ENCODE data around the gene CLDN4. TPM values are rescaled to one million over a fixed set of nuclear protein-coding genes. Genes with fewer than 3 reads are reported as not detected.
"Not testable (repeated sequence)": the region's sequence is repeated elsewhere in the genome, so short reads cannot be mapped to it uniquely, and the experiment has no call there.

CLDN4 gene
- total RNA-seq (2022): 283 and 325 TPM in 2 replicates
- Bru-seq, nascent RNA: percentile 92 among the genes with signal in this experiment
- percentile 92 among the genes with signal in this experiment for BruChase-seq, experiment 1, labeled RNA remaining after a 6-hour chase
- percentile 99 among the genes with signal in this experiment for BruChase-seq, experiment 2, labeled RNA remaining after a 2-hour chase
- long read RNA-seq, transcript CLDN4-201 (1 exons, 1,831 nt): major isoform, 735 of 735 reads
- long read RNA-seq, partial matches to known transcripts: 0 of 735 reads
- long read RNA-seq, other reads (novel, unspliced or antisense): 0 of 735 reads

- no peaks in the 10 kb centered on the region for H3K9me3 Mint-ChIP-seq (ENCODE audit: low read depth, unreplicated experiment)
- H3K36me3 Mint-ChIP-seq (ENCODE audit: insufficient read depth, unreplicated experiment): peaks cover 57% of the 10 kb centered on the region
- TF ChIP-seq CTCF (IDR thresholded peaks at IDR 0.05; ENCODE audit: unreplicated experiment): no peak
- intact Hi-C loops (cut with micrococcal nuclease; ENCODE audit: unreplicated experiment): loop anchor here (2.0 kb wide), 1 partner anchor 88 kb away; no protein-coding TSS in a partner anchor
- H3K4me1 Mint-ChIP-seq (ENCODE audit: low read depth, unreplicated experiment): peaks cover 38% of the 10 kb centered on the region
- peak within 1 kb of the TSS; percentile 92 for H3K27ac Mint-ChIP-seq (ENCODE audit: unreplicated experiment)
- DNase-seq: peak; percentile 93
- H3K4me3 Mint-ChIP-seq (ENCODE audit: low read depth, unreplicated experiment): peak within 1 kb of the TSS; percentile 91
- no peaks in the 10 kb centered on the region for H3K27me3 Mint-ChIP-seq (ENCODE audit: unreplicated experiment)
- TSS peak; percentile 86 for BruUV-seq (replicated peaks)
- CTCF ChIA-PET: interaction anchor here (1.1 to 1.6 kb wide), 3 partner anchors 10 to 96 kb away, joined by 3 to 7 read pairs (median 4); no protein-coding TSS in a partner anchor
Observed at GRCh38 chr7:73830681-73831583, at the start of gene CLDN4. Gene CLDN4, plus strand, starts transcription at chr7:73830996. Its CDS starts 206 bp downstream, at chr7:73831202.

- no TSS peak for BruUV-seq (replicated peaks)
- TF ChIP-seq CTCF (IDR thresholded peaks at IDR 0.05; ENCODE audit: unreplicated experiment): no peak
- no peak overlapping the region for H3K27ac Mint-ChIP-seq (ENCODE audit: unreplicated experiment)
- intact Hi-C loops (cut with micrococcal nuclease; ENCODE audit: unreplicated experiment): no loop called here
- CTCF ChIA-PET: no interaction called here
- H3K4me1 Mint-ChIP-seq (ENCODE audit: low read depth, unreplicated experiment): peaks cover under 1% of the 10 kb centered on the region
- H3K9me3 Mint-ChIP-seq (ENCODE audit: low read depth, unreplicated experiment): no peaks in the 10 kb centered on the region
- no peak for DNase-seq
- H3K36me3 Mint-ChIP-seq (ENCODE audit: insufficient read depth, unreplicated experiment): no peaks in the 10 kb centered on the region
- no peak overlapping the region for H3K4me3 Mint-ChIP-seq (ENCODE audit: low read depth, unreplicated experiment)
- no peaks in the 10 kb centered on the region for H3K27me3 Mint-ChIP-seq (ENCODE audit: unreplicated experiment)
Observed at GRCh38 chr7:73786588-73786987, 44.2 kb upstream of the CLDN4 start.

GRCh38 chr7:73787786-73788048, 43.1 kb upstream of the CLDN4 start:
- intact Hi-C loops (cut with micrococcal nuclease; ENCODE audit: unreplicated experiment); H3K4me1 Mint-ChIP-seq (ENCODE audit: low read depth, unreplicated experiment); H3K27me3 Mint-ChIP-seq (ENCODE audit: unreplicated experiment): not testable (repeated sequence)

GRCh38 chr7:73789051-73789450, 41.7 kb upstream of the CLDN4 start:
- TF ChIP-seq CTCF (IDR thresholded peaks at IDR 0.05; ENCODE audit: unreplicated experiment): no peak
- DNase-seq: no peak
- CTCF ChIA-PET: no interaction called here
- no peaks in the 10 kb centered on the region for H3K27me3 Mint-ChIP-seq (ENCODE audit: unreplicated experiment)
- peaks cover 8% of the 10 kb centered on the region for H3K4me1 Mint-ChIP-seq (ENCODE audit: low read depth, unreplicated experiment)
- intact Hi-C loops (cut with micrococcal nuclease; ENCODE audit: unreplicated experiment): no loop called here
- no peaks in the 10 kb centered on the region for H3K9me3 Mint-ChIP-seq (ENCODE audit: low read depth, unreplicated experiment)
- H3K4me3 Mint-ChIP-seq (ENCODE audit: low read depth, unreplicated experiment): no peak overlapping the region
- no peak overlapping the region for H3K27ac Mint-ChIP-seq (ENCODE audit: unreplicated experiment)
- BruUV-seq (replicated peaks): no TSS peak
- no peaks in the 10 kb centered on the region for H3K36me3 Mint-ChIP-seq (ENCODE audit: insufficient read depth, unreplicated experiment)

More at GRCh38 chr7:73787786-73788048, 43.1 kb upstream of the CLDN4 start:
- H3K27ac Mint-ChIP-seq (ENCODE audit: unreplicated experiment); H3K9me3 Mint-ChIP-seq (ENCODE audit: low read depth, unreplicated experiment); BruUV-seq (replicated peaks); DNase-seq; H3K36me3 Mint-ChIP-seq (ENCODE audit: insufficient read depth, unreplicated experiment); CTCF ChIA-PET; H3K4me3 Mint-ChIP-seq (ENCODE audit: low read depth, unreplicated experiment): not testable (repeated sequence)

GRCh38 chr7:73791170-73791690, 39.6 kb upstream of the CLDN4 start:
- CTCF ChIA-PET: interaction anchor here (0.7 kb wide), 1 partner anchor 56 kb away, joined by 3 read pairs; no protein-coding TSS in a partner anchor
- H3K4me1 Mint-ChIP-seq (ENCODE audit: low read depth, unreplicated experiment); H3K9me3 Mint-ChIP-seq (ENCODE audit: low read depth, unreplicated experiment); H3K4me3 Mint-ChIP-seq (ENCODE audit: low read depth, unreplicated experiment); H3K27ac Mint-ChIP-seq (ENCODE audit: unreplicated experiment); DNase-seq; BruUV-seq (replicated peaks); intact Hi-C loops (cut with micrococcal nuclease; ENCODE audit: unreplicated experiment); H3K27me3 Mint-ChIP-seq (ENCODE audit: unreplicated experiment); H3K36me3 Mint-ChIP-seq (ENCODE audit: insufficient read depth, unreplicated experiment): not testable (repeated sequence)

- H3K9me3 Mint-ChIP-seq (ENCODE audit: low read depth, unreplicated experiment); CTCF ChIA-PET: not testable (repeated sequence)
- peaks cover 16% of the 10 kb centered on the region for H3K4me1 Mint-ChIP-seq (ENCODE audit: low read depth, unreplicated experiment)
Observed at GRCh38 chr7:73795188-73795587, 35.6 kb upstream of the CLDN4 start.

GRCh38 chr7:73796656-73797055, 34.1 kb upstream of the CLDN4 start:
- H3K27me3 Mint-ChIP-seq (ENCODE audit: unreplicated experiment); intact Hi-C loops (cut with micrococcal nuclease; ENCODE audit: unreplicated experiment); BruUV-seq (replicated peaks); H3K4me3 Mint-ChIP-seq (ENCODE audit: low read depth, unreplicated experiment); H3K27ac Mint-ChIP-seq (ENCODE audit: unreplicated experiment); DNase-seq; H3K9me3 Mint-ChIP-seq (ENCODE audit: low read depth, unreplicated experiment); CTCF ChIA-PET; H3K36me3 Mint-ChIP-seq (ENCODE audit: insufficient read depth, unreplicated experiment): not testable (repeated sequence)
- H3K4me1 Mint-ChIP-seq (ENCODE audit: low read depth, unreplicated experiment): peaks cover 15% of the 10 kb centered on the region

More at GRCh38 chr7:73795188-73795587, 35.6 kb upstream of the CLDN4 start:
- H3K27ac Mint-ChIP-seq (ENCODE audit: unreplicated experiment); intact Hi-C loops (cut with micrococcal nuclease; ENCODE audit: unreplicated experiment); H3K36me3 Mint-ChIP-seq (ENCODE audit: insufficient read depth, unreplicated experiment); BruUV-seq (replicated peaks); H3K4me3 Mint-ChIP-seq (ENCODE audit: low read depth, unreplicated experiment); H3K27me3 Mint-ChIP-seq (ENCODE audit: unreplicated experiment); DNase-seq: not testable (repeated sequence)
